ENCODE data around the gene KIF26B.
"Not testable (repeated sequence)": the region's sequence is repeated elsewhere in the genome, so short reads cannot be mapped to it uniquely, and the experiment has no call there.

The KIF26B gene

DNA sequence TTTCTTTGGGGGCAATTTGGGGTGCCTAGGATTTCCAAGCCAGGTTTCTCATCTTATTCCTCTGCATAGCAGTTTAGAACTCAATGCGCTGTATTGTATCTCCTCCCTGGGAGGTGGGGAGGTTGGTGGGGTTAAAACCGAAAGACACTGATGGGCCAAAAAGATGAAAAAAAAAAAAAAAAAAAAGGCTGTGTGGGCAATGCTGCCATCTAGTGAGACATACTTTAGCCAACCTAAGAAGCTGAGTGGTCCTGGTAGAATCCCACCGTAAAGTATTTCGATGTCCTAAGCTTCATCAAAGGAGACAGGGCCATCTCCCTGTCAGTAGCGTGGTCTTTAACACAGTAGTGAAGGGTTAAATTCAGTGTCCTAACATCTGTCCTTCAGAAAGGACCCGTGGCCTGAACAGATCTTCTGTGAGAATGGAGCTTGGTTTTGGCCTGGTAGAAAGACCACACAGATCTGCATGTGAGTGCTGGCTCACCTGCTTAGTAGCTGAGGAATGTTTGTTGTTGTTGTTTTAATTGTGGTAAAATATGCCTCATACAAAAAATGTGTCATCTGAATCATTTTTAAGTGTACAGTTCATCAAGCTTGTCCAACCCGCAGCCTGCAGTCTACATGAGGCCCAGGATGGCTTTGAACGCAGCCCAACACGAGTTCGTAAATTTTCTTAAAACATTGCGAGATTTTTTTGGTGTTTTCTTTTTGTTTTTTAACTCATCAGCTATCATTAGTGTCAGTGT is 226.2 kb downstream of the KIF26B start:
- no peak for DNase-seq (ENCODE audit: low read depth in 1 of 2, low spot score in 1 of 2)

DNA sequence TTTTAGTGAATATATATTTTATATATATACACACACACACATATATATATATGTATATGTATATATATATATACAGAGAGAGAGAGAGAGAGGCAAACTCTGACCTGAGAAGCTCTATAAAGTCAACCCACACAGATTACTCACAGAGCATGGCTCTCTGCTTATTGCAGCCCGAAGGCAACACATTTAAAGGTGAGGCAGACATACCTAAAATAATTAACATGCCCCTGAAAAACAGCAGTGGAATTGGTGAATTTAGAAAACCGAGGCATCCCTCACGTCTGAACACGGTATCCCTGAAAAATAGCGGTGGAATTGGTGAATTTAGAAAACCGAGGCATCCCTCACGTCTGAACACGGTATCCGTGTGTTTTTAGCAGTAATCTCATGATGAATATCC is 228.2 kb downstream of the KIF26B start:
- no peak for DNase-seq (ENCODE audit: low read depth in 1 of 2, low spot score in 1 of 2)

DNA sequence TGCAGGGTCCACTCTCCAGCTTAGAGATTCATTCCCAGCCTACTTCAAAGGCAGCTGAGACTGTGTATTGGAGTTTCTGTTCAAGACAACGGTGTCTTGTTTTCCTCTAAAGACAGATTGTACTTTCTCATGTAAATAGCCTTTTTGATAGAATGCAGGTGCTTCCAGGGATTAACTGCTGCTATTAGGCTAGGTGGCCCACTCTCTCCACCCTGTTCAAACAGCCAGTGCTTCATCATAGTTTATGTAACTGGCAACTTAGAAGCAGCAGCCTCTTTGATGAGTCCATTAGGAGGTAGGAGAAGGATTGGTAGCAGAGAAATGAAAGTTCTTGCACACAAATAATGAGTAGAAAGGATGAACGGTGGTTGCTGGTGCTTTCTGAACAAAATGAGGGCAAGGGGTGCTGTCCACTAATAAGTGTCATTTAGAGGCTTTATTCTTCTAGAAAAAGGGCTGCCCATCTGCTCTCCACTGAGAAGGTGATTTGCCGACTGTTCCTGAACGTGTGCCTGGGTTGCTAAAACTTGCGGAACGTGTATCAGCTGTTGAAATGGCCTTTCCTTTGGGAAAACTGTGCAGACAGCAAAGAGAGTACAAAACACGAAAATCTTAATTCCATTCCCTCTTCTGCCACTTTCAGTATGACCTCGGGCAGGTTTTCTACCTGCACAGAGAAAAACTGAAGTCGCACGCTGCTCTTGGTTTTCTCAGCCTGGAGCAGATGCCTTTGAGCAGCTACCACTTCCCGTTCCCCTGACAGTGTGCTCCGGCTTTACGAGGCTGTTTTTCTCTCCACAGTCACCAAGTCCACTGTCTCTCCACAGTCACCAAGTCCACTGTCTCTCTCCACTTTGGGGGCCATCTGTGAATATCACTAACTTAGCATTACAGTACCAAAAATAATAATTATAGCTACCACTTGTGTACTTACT is 228.9 kb downstream of the KIF26B start:
- DNase-seq (ENCODE audit: low read depth in 1 of 2, low spot score in 1 of 2), result no peak

DNA sequence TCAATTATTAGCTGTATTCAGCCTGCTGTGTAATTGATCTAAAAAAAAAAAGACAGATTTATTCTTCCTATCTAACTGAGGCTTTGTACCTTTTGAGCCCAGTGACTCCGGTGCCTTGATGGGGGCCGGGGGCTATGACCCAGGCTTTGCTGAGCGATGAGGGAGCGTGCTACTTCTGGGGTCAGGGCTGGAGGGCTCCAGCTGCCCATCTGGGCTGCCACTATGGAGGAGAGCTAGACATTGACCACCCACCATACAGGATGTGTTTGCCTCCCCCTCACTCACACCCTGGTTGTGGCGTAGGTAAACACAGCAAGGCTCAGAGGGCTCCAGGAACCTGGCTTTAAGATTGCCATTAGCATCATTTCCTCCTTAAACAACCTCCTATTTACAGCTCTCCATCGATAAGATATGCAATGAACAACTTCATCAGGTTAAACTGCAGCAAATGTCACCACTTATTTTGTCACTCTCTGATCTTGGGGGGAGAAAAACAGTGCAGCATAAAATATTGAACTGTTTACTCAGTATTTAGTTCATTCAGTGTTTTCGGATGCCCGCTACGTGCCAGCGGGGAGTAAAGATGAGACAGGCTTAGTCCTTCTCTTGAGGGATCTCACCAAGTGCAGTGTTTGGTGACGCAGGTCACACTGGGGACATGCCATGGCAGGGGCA is 231.6 kb downstream of the KIF26B start:
- no peak for DNase-seq (ENCODE audit: low read depth in 1 of 2, low spot score in 1 of 2)

DNA sequence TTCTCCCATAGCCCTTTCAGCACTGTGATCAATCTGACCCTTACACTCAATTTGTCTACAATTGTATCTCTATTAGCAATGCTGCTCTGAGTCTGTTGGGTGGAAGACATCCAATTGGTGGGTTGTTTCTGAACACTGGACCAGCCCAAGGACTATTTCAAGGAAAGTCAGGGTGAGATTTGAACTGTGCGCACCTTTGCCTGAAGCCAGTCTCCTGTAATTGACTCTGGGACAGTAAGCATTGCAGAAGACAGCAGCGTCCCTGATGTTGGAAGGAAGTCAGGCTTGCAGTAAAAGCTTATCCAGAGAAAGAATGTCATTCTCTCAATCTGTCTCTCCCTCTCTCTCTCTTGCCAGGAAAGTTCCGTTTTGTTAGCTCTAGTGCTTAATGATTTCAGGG is 233.9 kb downstream of the KIF26B start:
- DNase-seq (ENCODE audit: low read depth in 1 of 2, low spot score in 1 of 2), result no peak

DNA sequence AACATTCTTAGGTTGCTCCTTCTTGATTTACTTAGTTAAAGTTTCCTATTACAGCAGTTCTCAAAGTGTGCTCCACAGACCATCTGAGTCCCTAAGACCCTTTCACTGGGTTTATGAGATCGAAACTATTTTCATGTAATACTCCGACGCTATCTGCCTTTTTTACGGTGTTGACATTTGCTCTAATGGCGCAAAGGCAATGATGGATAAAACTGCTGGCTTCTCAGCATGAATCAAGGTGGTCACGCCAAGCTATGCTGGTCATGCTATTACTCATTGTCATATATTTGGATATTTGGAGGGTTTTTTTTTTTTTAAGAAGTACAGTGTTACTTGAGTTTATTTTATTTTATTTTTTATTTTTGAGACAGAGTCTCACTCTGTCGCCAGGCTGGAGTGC is 235.1 kb downstream of the KIF26B start:
- no peak for DNase-seq (ENCODE audit: low read depth in 1 of 2, low spot score in 1 of 2)

DNA sequence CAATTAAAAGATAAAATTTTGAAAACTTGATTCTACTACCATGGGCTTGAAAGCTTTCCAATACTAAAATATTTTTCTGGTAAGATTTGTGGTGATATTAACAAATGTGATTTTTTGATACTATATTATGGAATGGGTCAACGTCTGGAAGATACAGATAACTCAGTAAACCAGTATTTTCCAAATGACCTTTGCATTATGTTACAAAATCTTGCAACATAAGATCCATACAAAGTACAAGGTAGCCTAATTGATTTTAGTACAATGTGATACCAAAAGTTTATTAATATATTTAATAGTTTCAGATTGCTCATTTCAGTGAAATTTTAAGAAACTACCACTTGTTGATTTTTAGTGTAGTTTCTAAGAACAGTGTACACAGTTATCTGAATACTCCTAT is 236.2 kb downstream of the KIF26B start:
- no peak for DNase-seq (ENCODE audit: low read depth in 1 of 2, low spot score in 1 of 2)

DNA sequence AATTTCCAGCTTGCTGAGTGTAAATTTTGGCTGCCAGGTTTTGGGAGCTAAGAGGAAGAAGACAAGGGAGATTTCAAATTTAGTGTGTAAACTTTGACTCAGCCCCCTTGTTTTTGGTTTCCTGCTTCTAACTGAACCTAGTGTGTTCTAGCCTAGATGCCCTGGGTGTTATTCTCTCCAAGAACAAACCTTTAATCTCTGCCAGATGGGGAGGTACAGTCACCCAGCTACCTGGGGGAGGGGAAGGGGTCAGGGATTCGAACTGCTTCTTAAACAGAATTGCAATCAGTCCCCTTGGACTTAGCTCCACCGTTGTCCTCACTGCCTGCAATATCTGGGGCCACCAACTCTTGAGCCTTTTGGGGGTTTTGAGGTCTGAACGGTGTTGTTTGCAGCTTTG is 238.9 kb downstream of the KIF26B start:
- no peak for DNase-seq (ENCODE audit: low read depth in 1 of 2, low spot score in 1 of 2)

DNA sequence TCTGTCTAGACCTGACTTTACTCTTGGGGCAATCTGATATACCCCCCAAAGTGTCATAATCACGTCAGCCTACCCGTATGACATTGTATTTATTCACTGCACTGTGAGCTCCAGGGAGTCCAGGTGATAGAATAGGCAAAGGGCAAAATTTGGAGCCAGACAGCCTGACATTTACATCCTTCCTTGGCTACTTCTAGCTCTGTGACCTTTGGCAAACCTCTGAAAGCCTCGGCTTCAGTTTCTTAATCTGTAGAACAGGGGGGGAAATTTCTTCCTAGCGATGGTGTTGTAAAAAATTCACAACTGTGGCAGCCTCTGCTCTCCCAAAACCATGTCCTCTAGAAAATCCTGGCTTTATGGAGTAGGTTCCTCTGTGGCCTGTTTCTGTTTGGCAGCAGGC is 240.9 kb downstream of the KIF26B start:
- DNase-seq (ENCODE audit: low read depth in 1 of 2, low spot score in 1 of 2), result no peak

DNA sequence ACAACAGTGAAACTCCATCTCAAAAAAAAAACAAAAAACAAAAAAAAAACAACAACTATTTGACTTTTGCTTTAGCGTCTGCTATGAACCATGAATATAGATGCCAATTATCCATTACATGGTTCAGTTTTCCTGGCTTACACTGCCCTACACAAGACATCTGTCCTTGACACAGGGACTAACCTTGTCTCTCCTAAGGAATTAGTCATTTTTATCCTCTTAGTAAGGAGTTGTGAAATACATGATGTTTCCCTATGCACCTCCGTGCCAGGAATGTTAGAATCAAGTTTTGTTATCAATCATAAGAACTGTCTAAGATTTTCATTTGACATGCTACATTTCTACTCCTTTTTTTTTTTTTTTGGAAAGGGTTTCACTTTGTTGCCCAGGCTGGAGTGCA is 241.8 kb downstream of the KIF26B start:
- no peak for DNase-seq (ENCODE audit: low read depth in 1 of 2, low spot score in 1 of 2)

DNA sequence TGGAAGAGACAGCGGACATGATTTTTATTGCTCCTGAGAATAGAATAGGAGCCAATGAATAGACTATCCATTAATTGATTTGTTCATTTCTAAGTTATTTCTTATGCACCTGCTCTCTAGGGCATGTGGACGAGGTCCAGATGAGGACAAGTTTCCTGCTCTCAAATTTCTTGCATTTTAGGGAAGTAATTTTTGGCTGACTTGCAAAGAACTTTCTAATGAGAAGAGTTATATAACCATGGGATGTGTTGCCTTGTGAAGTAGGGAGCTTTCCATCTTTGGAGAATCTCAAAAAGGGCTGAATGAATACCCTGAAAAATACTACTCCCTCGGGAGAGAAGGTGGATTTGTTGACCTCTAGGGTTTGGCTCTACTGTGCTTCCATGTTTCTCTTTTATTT is 243.0 kb downstream of the KIF26B start:
- no peak for DNase-seq (ENCODE audit: low read depth in 1 of 2, low spot score in 1 of 2)

DNA sequence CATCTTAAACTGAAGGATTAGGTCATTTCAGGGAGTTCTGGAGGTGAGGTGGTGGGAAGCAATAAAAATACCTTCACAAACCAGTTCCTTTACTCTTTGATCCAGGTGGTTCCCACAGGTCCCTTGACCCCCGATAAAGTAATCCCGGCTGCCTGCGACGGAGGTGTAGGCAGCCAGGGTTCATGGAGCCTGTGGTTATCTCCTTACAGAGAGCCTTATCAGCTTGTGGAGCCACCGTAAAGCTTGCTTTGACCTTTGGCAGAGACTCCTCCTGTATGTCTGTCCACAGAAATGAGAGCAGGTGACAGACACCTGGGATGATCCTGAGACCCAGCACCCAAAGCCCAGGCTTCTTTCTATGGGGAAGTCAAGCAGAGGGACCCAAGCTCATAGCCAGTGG is 243.4 kb downstream of the KIF26B start:
- DNase-seq (ENCODE audit: low read depth in 1 of 2, low spot score in 1 of 2), result no peak

DNA sequence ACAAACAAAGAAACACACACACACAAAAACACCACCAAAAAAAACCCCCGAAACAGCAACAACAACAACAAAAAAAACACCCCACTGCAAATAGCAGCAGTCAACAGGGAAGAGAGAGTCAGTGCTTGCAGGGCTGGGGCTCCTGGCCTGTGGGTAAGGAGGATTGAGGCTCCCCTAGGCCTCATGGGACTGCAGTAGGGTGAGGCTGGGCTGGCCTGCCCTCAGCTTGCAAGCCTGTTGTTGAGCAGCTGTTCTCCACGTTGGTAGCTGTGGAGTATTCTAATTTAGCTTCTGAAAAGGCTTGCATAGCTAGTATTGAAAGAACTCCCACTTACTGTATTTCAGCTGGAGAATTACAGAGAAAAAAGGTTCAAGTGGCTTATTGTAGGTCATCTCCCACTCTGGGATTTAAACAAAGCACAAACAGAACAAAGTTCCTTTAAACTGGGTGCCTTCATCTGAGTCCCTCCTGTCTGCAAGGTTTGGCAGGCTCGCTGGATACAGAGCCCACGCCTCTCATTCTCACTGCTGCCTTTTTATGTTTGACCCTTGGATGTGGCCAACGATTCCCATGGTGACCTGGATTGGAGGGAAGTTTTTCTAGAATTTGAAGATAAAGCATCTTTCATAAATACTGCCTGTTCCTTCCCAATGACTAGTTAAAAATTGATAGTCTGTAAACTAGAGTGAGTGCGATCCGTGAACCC is 247.2 kb downstream of the KIF26B start:
- no peak for DNase-seq (ENCODE audit: low read depth in 1 of 2, low spot score in 1 of 2)

DNA sequence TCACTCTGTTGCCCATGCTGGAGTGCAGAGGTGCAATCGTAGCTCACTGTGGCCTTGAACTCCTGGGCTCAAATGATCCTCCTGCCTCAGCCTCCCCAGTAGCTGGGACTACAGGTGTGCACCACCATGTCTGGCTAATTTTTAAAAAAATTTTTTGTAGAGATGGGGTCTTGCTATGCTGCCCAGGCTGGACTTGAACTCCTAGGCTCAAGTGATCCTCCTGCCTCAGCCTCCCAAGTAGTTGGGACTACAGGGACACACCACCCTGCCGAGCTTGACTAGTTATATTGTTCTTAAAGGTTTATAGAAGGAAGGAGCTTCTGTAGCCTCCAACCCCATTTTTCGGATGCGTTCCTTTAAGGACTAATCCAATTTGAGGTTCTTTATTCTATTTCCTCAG is 248.2 kb downstream of the KIF26B start:
- DNase-seq (ENCODE audit: low read depth in 1 of 2, low spot score in 1 of 2), result not testable (repeated sequence)

DNA sequence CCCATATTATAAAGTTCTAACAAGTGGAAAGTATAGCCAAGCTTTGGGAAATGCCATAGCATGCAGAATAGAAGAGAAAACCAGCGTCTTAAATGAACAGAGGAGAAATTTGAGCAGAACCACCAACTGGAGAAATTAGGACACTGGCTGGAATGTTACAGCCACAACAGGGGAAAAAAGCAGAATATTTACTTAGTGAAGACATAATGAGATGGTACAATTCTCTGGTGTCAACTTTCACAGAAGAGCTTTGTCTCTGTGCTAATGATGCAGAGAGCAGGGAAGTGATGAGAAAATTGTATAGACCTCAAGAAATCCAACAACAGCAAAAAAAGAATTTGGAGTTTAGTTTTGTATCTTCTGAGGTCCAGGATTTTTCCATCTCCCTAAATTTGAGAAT is 249.7 kb downstream of the KIF26B start:
- DNase-seq (ENCODE audit: low read depth in 1 of 2, low spot score in 1 of 2), result no peak

DNA sequence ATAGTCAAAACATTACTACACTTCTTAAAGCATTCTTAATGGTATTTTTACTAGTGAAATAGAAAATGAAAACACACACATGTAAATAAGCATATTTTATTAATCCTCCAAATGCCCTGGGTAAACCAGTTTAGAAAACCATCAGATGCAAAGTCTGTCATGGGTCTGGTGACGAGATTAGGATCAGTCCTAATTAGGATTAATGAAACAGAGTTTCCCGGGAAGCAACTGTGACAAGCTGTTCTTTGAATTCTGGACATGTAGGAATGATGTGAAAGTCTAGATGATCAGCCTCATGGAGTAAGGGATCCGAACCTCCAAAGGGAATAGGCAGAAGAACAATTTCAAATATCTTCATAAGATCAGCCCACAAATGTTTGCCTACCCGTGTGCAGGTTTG is 250.2 kb downstream of the KIF26B start:
- DNase-seq (ENCODE audit: low read depth in 1 of 2, low spot score in 1 of 2), result no peak

DNA sequence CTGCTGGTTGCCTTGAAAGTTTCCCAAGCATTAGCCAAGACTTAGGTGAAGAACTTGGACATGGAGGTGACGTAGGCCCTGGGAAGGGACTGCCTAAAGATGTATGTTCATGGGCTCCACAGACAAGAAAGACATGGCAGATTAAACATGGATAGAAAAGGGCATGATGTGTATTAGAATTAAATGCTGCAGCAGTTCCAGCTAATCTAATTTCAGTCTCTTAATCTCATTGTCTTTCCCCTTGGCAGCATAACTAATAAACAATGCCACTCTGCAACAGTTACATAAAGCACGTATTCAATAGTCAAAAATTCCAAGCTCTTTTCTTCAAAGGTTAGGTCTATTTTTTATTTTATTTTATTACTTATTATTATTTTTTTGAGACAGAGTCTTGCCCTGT is 251.6 kb downstream of the KIF26B start:
- DNase-seq (ENCODE audit: low read depth in 1 of 2, low spot score in 1 of 2), result no peak

DNA sequence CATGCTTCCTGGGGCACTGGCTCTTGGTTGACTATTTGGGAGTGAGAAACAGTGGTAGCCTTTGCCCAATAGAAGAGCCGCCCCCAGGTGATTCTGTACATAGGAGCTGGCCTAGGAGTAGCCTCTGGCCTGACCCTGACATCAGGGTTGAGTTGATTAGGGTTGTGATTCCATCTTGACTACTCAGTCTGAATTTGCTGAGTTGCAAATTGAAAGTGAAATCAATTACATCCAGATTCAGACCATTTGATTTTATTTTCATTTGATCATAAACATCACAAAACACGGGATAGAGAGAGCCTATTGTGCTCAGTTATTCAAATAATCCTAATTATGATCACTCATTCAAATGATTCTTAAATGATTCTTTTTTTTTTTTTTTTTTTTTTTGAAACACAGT is 253.2 kb downstream of the KIF26B start:
- DNase-seq (ENCODE audit: low read depth in 1 of 2, low spot score in 1 of 2), result no peak

DNA sequence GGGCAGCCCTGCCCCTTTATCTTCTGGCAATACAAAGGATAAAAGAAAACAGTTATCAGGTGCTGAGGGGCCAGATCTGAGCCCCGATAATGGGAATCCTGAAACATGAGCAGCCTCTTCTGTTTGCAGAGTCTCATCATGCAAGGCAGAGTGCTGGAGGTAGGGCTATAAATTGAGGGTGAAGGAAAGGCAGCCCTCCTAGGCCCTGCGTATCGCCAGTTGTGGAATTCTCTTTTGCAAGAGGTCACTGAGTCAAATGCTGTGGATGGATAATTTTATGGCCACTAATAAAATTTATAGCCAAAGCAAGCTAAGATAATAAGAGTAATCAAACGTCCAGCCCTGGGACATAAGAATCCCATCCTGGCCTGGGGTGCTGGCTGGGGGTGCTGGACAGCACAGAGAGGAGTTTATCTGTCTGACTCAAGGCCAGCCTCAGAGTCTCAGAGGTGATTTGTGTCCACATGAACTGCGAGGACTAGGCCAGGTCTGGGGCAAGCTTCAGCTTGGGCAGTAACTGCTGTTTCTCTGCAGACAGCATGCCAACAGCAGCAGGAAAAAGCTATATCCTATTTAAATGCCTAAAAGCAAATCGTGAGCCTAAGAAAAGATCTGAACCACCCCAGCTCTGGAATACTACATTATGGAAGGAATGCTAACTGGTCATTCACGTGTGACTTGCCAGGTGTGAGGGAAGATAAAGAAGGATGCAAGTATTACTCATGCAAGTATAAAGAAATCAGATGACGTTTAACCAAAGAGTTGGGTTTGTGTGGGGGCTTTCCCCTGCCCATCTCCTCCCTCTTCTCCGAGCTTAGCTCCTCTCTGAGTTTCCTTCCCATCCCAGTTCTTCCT is 254.8 kb downstream of the KIF26B start:
- DNase-seq (ENCODE audit: low read depth in 1 of 2, low spot score in 1 of 2), result no peak

DNA sequence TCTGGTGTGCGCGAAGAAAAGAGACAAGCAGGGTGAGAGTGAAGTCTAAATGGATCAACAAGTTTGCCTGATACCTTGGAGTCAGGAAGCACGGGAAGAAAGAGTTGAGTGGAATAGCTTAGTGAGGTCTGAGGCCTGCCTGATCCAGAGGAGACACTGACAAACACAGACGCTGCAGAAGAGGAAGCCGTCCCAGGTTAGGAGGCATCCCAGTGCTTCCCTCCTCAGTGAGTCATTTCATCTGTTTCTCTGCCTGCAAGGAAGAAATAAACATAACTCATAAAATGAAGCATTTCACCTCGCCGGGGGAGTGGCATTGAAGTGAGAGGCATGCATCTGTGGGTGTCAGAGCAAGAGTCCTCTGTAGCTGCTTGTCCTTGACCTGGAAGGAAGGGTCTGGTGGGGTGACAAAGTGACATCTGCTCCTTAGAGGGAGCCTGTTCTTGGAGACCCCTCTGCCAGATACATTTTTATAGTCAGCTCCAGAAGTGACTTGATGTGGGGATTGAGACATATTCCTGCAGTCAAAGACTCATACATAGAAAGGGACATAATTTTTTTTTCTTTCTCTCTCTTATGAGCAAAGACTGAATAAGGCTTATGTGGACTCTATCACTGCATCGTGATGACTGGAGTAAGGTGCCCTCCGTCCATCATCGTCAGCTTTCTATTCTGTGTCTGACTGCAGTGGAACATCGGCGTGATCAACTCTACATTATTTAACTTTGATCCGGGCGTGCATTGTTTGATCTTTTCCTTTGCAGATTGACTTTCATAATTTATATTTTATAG is 256.7 kb downstream of the KIF26B start:
- DNase-seq (ENCODE audit: low read depth in 1 of 2, low spot score in 1 of 2), result no peak

Measured in stimulated activated CD4-positive, alpha-beta T cell treated with anti-CD3 and anti-CD28 coated beads, Interleukin-15, amount 100 ng/mL, for 1 hour (primary cell).